ENCODE results near the gene MESD.

- no peak for TF ChIP-seq CTCF (IDR thresholded peaks at IDR 0.05)
- TF ChIP-seq POLR2AphosphoS5 (IDR thresholded peaks at IDR 0.05; ENCODE audit: low read depth, low read length), result no peak
Observed at GRCh38 chr15:80904998-80905397, 84.6 kb downstream of the MESD start.
